K562 (cell line): ENCODE results near the gene ARID5B.

Source experiments
- CREB1 ChIP-seq, 2 experiments: sonication (generic) in 1 of 2; formaldehyde crosslinking in 1 of 2; IDR thresholded peaks; 2 replicates each; pipeline versions ENCODE4 v1.6.1 to v1.8.0; 2012 to 2022; ENCODE audit warnings: inconsistent platforms in 1 of 2, mild to moderate bottlenecking in 1 of 2, missing genetic modification reagents in 1 of 2, moderate library complexity in 1 of 2
- DPF2 ChIP-seq: fragments of 450-650 bp; IDR thresholded peaks from 2 replicates; pipeline ENCODE4 v1.6.1; 2016
- HSF4 ChIP-seq: fragments of 250-450 bp; sonication (Bioruptor Pico); IDR thresholded peaks from 2 replicates; pipeline ENCODE4 v2.1.2; 2022; ENCODE audit warnings: mild to moderate bottlenecking, moderate library complexity, borderline replicate concordance
- JUN ChIP-seq, 2 experiments: sonication (generic) in 1 of 2; formaldehyde crosslinking in 1 of 2; IDR thresholded peaks; 2 replicates each; pipeline versions ENCODE4 v1.6.1 to v1.8.0; 2012 to 2022; ENCODE audit warnings: borderline replicate concordance in 2 of 2, mild to moderate bottlenecking in 2 of 2, improper control_type of control experiment in 1 of 2, low read depth in 1 of 2, low read length in 1 of 2, missing genetic modification reagents in 1 of 2
- LARP7 ChIP-seq: fragments of 450-650 bp; IDR thresholded peaks from 2 replicates; pipeline ENCODE4 v1.6.1; 2016
- MAFK ChIP-seq: IDR thresholded peaks from 2 replicates; pipeline ENCODE4 v1.6.1; 2011; ENCODE audit warnings: low read length, improper control_type of control experiment
- POLR2A ChIP-seq: fragments of 450-650 bp; conservative IDR thresholded peaks from 2 replicates; pipeline ENCODE4 v1.6.1; 2016
- POLR2B ChIP-seq: fragments of 450-650 bp; IDR thresholded peaks from 2 replicates; pipeline ENCODE4 v1.6.1; 2018; ENCODE audit warnings: low read depth; ENCODE audit not compliant: partially characterized antibody
- SPI1 ChIP-seq: IDR thresholded peaks from 2 replicates; pipeline ENCODE4 v1.6.1; 2011; ENCODE audit warnings: low read depth, low read length, control low read depth, borderline replicate concordance
- TAF15 ChIP-seq: fragments of 200-400 bp; formaldehyde crosslinking; IDR thresholded peaks from 2 replicates; pipeline ENCODE4 v1.6.1; 2017; ENCODE audit warnings: mild to moderate bottlenecking, low read depth, low read length, moderate library complexity
- TF ChIP-seq, protein P1 (sequence below), 3 experiments: IDR thresholded peaks in 2 of 3; conservative IDR thresholded peaks in 1 of 3; 2 replicates each; pipeline ENCODE4 v1.5.1; 2011 to 2012; ENCODE audit warnings: low read length in 3 of 3, mild to moderate bottlenecking in 3 of 3, control low read depth in 2 of 3, improper control_type of control experiment in 1 of 3, inconsistent platforms in 1 of 3, low read depth in 1 of 3, mixed read lengths in 1 of 3, moderate library complexity in 1 of 3; ENCODE audit not compliant: insufficient read depth in 2 of 3

DNA sequence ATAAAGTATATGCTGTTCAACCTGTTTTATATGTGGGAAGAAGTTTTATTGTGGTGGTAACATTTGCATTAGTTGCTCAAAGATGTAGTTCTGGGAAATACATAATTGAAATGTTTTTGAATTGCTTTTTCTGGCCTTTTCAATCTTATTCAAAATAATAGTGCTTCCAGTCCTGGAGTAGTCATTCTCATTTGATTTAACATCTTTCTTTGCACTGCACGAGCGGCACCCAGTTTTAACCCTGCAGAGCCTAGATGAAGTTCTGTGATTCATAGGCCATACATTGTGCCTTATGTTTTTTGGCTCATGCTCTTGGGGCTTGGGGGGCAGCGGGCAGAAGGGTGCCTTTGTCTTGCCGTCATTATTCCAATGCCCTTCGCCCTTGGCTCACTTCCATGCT is 9.9 kb downstream of the ARID5B start:
- TF ChIP-seq JUN (IDR thresholded peaks at IDR 0.05; ENCODE audit: borderline replicate concordance, low read depth, low read length) (no peak), JUN (CRISPR knock-in tag; IDR thresholded peaks at IDR 0.05; ENCODE audit: borderline replicate concordance) (no peak), HSF4 (CRISPR knock-in tag) (no peak), TAF15 (no peak), CREB1 (IDR thresholded peaks at IDR 0.05) (no peak), CREB1 (CRISPR knock-in tag; IDR thresholded peaks at IDR 0.05) (no peak), POLR2A (no peak), MAFK (no peak), LARP7 (no peak), SPI1 (no peak), POLR2B (no peak), DPF2 (no peak)
- TF ChIP-seq, protein P1, sequence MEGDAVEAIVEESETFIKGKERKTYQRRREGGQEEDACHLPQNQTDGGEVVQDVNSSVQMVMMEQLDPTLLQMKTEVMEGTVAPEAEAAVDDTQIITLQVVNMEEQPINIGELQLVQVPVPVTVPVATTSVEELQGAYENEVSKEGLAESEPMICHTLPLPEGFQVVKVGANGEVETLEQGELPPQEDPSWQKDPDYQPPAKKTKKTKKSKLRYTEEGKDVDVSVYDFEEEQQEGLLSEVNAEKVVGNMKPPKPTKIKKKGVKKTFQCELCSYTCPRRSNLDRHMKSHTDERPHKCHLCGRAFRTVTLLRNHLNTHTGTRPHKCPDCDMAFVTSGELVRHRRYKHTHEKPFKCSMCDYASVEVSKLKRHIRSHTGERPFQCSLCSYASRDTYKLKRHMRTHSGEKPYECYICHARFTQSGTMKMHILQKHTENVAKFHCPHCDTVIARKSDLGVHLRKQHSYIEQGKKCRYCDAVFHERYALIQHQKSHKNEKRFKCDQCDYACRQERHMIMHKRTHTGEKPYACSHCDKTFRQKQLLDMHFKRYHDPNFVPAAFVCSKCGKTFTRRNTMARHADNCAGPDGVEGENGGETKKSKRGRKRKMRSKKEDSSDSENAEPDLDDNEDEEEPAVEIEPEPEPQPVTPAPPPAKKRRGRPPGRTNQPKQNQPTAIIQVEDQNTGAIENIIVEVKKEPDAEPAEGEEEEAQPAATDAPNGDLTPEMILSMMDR (IDR thresholded peaks at IDR 0.05 in 2 of 3, conservative IDR thresholded peaks at IDR 0.05 in 1 of 3; ENCODE audit: insufficient read depth in 2 of 3, low read depth in 1 of 3, low read length in 3 of 3) = no peak
